CD14-positive monocyte (primary cell): ENCODE data around the gene LRRC30. TPM values are rescaled to one million over a fixed set of nuclear protein-coding genes. Genes with fewer than 3 reads are reported as not detected.
A peak's percentile ranks its signal among the peaks of the same experiment; 100 is the strongest.

Experiments used
- DNase-seq, 3 donors: peaks; one replicate each; pipeline ENCODE4 v3.0.0-alpha.2; 2011 to 2022
- H2AFZ ChIP-seq: 2 replicates; pipeline ENCODE4 v1.6.0; 2012; ENCODE audit warnings: mild to moderate bottlenecking, low read depth, low read length, inconsistent platforms; ENCODE audit not compliant: insufficient read depth, poor library complexity, severe bottlenecking
- H3K27ac ChIP-seq, 2 donors: 1 replicate in 1 of 2; 2 replicates in 1 of 2; pipeline ENCODE4 v1.5.1; 2012 to 2013; ENCODE audit warnings: low read length in 2 of 2, control low read depth in 1 of 2, inconsistent platforms in 1 of 2, low read depth in 1 of 2, mild to moderate bottlenecking in 1 of 2
- H3K27me3 ChIP-seq, 2 donors: one replicate each; pipeline versions ENCODE4 v1.6.0 to v1.6.1; 2011 to 2013; ENCODE audit warnings: low read length in 2 of 2; ENCODE audit not compliant: control insufficient read depth in 2 of 2, insufficient read depth in 2 of 2
- H3K36me3 ChIP-seq, 2 donors: replicated peaks in 1 of 2; 1 replicate in 1 of 2; 2 replicates in 1 of 2; pipeline versions ENCODE4 v1.5.1 to v1.6.1; 2012 to 2013; ENCODE audit warnings: low read length in 2 of 2, control low read depth in 1 of 2, inconsistent platforms in 1 of 2, mild to moderate bottlenecking in 1 of 2; ENCODE audit not compliant: insufficient read depth in 2 of 2, control insufficient read depth in 1 of 2
- H3K4me1 ChIP-seq, 2 donors: 1 replicate in 1 of 2; 2 replicates in 1 of 2; pipeline versions ENCODE4 v1.5.1 to v1.6.1; 2012 to 2013; ENCODE audit warnings: low read length in 2 of 2, control low read depth in 1 of 2, inconsistent platforms in 1 of 2, mild to moderate bottlenecking in 1 of 2, moderate library complexity in 1 of 2; ENCODE audit not compliant: insufficient read depth in 2 of 2, control insufficient read depth in 1 of 2
- H3K4me2 ChIP-seq: replicated peaks from 2 replicates; pipeline ENCODE3; 2012; ENCODE audit warnings: low read length, moderate library complexity, mild to moderate bottlenecking; ENCODE audit not compliant: poor library complexity, severe bottlenecking; ENCODE audit errors: extremely low read depth
- H3K4me3 ChIP-seq, 3 experiments: fragments of 200-600 bp in 1 of 3; sonication (generic) in 1 of 3; replicated peaks in 1 of 3; 1 replicate in 2 of 3; 2 replicates in 1 of 3; pipeline ENCODE4 v1.5.1; 2011 to 2013; ENCODE audit warnings: low read length in 3 of 3, mild to moderate bottlenecking in 3 of 3, control low read depth in 2 of 3, low read depth in 2 of 3, inconsistent platforms in 1 of 3, moderate library complexity in 1 of 3
- H3K79me2 ChIP-seq: 2 replicates; pipeline ENCODE4 v1.6.0; 2012; ENCODE audit warnings: mild to moderate bottlenecking, control low read depth, inconsistent platforms, low read length, moderate library complexity; ENCODE audit not compliant: insufficient read depth
- H3K9ac ChIP-seq: 2 replicates; pipeline ENCODE4 v1.6.0; 2017; ENCODE audit warnings: low read length, mild to moderate bottlenecking; ENCODE audit not compliant: insufficient read depth, poor library complexity, severe bottlenecking
- H3K9me3 ChIP-seq, 2 donors: replicated peaks in 1 of 2; 1 replicate in 1 of 2; 2 replicates in 1 of 2; pipeline versions ENCODE4 v1.5.1 to v1.6.1; 2012 to 2013; ENCODE audit warnings: low read length in 2 of 2, control low read depth in 1 of 2; ENCODE audit not compliant: control insufficient read depth in 1 of 2, insufficient read depth in 1 of 2
- H4K20me1 ChIP-seq: 2 replicates; pipeline ENCODE4 v1.6.0; 2012; ENCODE audit warnings: mild to moderate bottlenecking, low read length, control low read depth, moderate library complexity; ENCODE audit not compliant: insufficient read depth
- H3K27ac Mint-ChIP-seq, 7 donors: one replicate each; pipeline ENCODE4 v1.8.0; 2020; ENCODE audit warnings: mild to moderate bottlenecking in 7 of 7, mixed read lengths in 7 of 7, moderate library complexity in 6 of 7, inconsistent platforms in 2 of 7
- H3K27me3 Mint-ChIP-seq, 3 donors: one replicate each; pipeline ENCODE4 v1.8.0; 2021 to 2022; ENCODE audit warnings: low read depth in 3 of 3, mild to moderate bottlenecking in 3 of 3, mixed read lengths in 3 of 3, moderate library complexity in 3 of 3, inconsistent platforms in 1 of 3
- H3K36me3 Mint-ChIP-seq, 2 donors: one replicate each; pipeline ENCODE4 v1.8.0; 2020; ENCODE audit warnings: mixed read lengths in 2 of 2, inconsistent platforms in 1 of 2, mild to moderate bottlenecking in 1 of 2
- H3K4me1 Mint-ChIP-seq: one replicate; pipeline ENCODE4 v1.8.0; 2020; ENCODE audit warnings: mild to moderate bottlenecking, mixed read lengths
- H3K4me3 Mint-ChIP-seq, 2 donors: one replicate each; pipeline ENCODE4 v1.8.0; 2020; ENCODE audit warnings: mild to moderate bottlenecking in 2 of 2, mixed read lengths in 2 of 2, moderate library complexity in 1 of 2
- H3K9me3 Mint-ChIP-seq, 7 donors: one replicate each; pipeline ENCODE4 v1.8.0; 2020 to 2022; ENCODE audit warnings: mixed read lengths in 7 of 7, mild to moderate bottlenecking in 6 of 7, moderate library complexity in 6 of 7, inconsistent platforms in 2 of 7
- CTCF ChIP-seq: fragments of 200-600 bp; IDR thresholded peaks from one replicate; pipeline ENCODE4 v1.8.0; 2022; ENCODE audit warnings: antibody characterized with exemption, mild to moderate bottlenecking
- WGBS: methylation state at CpG from one replicate; pipeline ENCODE4 v1.1.5; 2013; ENCODE audit warnings: missing lambda C conversion rate; ENCODE audit not compliant: insufficient coverage; 5-methylcytosine and 5-hydroxymethylcytosine counted together
- intact Hi-C, 2 donors: fragments of 100-400 bp; cut with micrococcal nuclease; formaldehyde crosslinking; loops; one replicate each; pipeline versions ENCODE4 v1.15.0 to v1.15.1; 2023
- polyA plus RNA-seq, 3 donors: library from polyadenylated mRNA; depleted of rRNA in 1 of 3; unstranded in 2 of 3; stranded (reverse) in 1 of 3; fragments of 300-500 nt in 2 of 3; fragments of >200 nt in 1 of 3; fragmentation: Illumina TruSeq in 2 of 3; gene quantifications; 1 replicate in 2 of 3; 2 replicates in 1 of 3; pipeline ENCODE4 v1.2.3, GENCODE V29; 2012 to 2021

LRRC30 gene
- polyA plus RNA-seq, 3 donors, result not detected

GRCh38 chr18:7207366-7207915, 23.4 kb upstream of the LRRC30 start:
- Histone ChIP-seq H3K79me2 (no peaks in the 10 kb centered on the region), H3K4me2 (no peak overlapping the region), H4K20me1 (no peaks in the 10 kb centered on the region), H3K36me3 (no peaks in the 10 kb centered on the region), H3K27ac (no peak overlapping the region), H3K9me3 (no peaks in the 10 kb centered on the region), H3K4me3 (no peak overlapping the region), H2AFZ (no peak overlapping the region), H3K4me1 (no peaks in the 10 kb centered on the region), H3K9ac (no peak overlapping the region), H3K27me3 (no peaks in the 10 kb centered on the region)
- H3K4me3 Mint-ChIP-seq, result no peak overlapping the region
- intact Hi-C loops, result no loop called here
- no peaks in the 10 kb centered on the region for H3K4me1 Mint-ChIP-seq
- peaks cover 0 to 2% (median 0%) of the 10 kb centered on the region in 7 donors for H3K9me3 Mint-ChIP-seq
- no peaks in the 10 kb centered on the region for H3K36me3 Mint-ChIP-seq
- no peak for TF ChIP-seq CTCF
- H3K27me3 Mint-ChIP-seq, result peaks cover 2 to 4% (median 3%) of the 10 kb centered on the region in 3 donors
- no peak for DNase-seq
- H3K27ac Mint-ChIP-seq, result no peak overlapping the region
- 97% methylated on average over 3 of the region's 4 CpGs for WGBS

- peak; percentile 52 for TF ChIP-seq CTCF
- H3K27ac ChIP-seq, result no peak overlapping the region
- Mint-ChIP-seq H3K36me3 (no peaks in the 10 kb centered on the region), H3K4me1 (no peaks in the 10 kb centered on the region), H3K9me3 (no peaks in the 10 kb centered on the region), H3K27ac (no peak overlapping the region), H3K4me3 (no peak overlapping the region), H3K27me3 (peaks cover 8 to 10% (median 9%) of the 10 kb centered on the region in 3 donors)
- H3K9ac ChIP-seq, result no peak overlapping the region
- no peaks in the 10 kb centered on the region for H3K27me3 ChIP-seq
- H3K4me2 ChIP-seq, result no peak overlapping the region
- WGBS, result 89% methylated on average over 3 of the region's 5 CpGs
- H4K20me1 ChIP-seq, result no peaks in the 10 kb centered on the region
- no peaks in the 10 kb centered on the region for H3K9me3 ChIP-seq
- no peaks in the 10 kb centered on the region for H3K36me3 ChIP-seq
- no peak overlapping the region for H2AFZ ChIP-seq
- no peaks in the 10 kb centered on the region for H3K79me2 ChIP-seq
- DNase-seq, result peak in 1 of 3 donors; percentile 14
- H3K4me3 ChIP-seq, result no peak overlapping the region
- no peaks in the 10 kb centered on the region for H3K4me1 ChIP-seq
- intact Hi-C loops, result no loop called here
These were observed 9.3 kb upstream of the LRRC30 start for GRCh38 chr18:7221424-7222155.
